HepG2 (cell line): Measurements from ENCODE around the gene C5. TPM values are rescaled to one million over a fixed set of nuclear protein-coding genes. Genes with fewer than 3 reads are reported as not detected.

Source experiments
- ATAC-seq: fragments of 200-7000 bp; cut with Tn5 transposase; 3 replicates; pipeline ENCODE4 v1.9.1; 2020; ENCODE audit warnings: mild to moderate bottlenecking, moderate library complexity
- BruUV-seq: library from RNA; stranded (reverse); fragments of 400-500 nt; replicated peaks from 2 replicates; lab custom pipeline; 2021; lab: Mats Ljungman, UMichigan
- CTCF ChIA-PET: fragments of 300-600 bp; formaldehyde crosslinking; extraction: SDS; loops from one replicate; lab custom pipeline; 2021; ENCODE audit warnings: low total read pairs, inconsistent platforms, low intra/inter-chr PET ratio; lab: Yijun Ruan, JAX
- POLR2A ChIA-PET: fragments of 350-600 bp; sonication (Branson Sonifier 250); formaldehyde crosslinking; loops from one replicate; lab custom pipeline; 2020; ENCODE audit warnings: antibody characterized with exemption, inconsistent platforms; lab: Yijun Ruan, JAX
- DNase-seq: peaks from one replicate; pipeline ENCODE4 v3.0.0-alpha.2; 2015; ENCODE audit warnings: low spot score
- FAIRE-seq: peaks from 3 replicates; lab custom pipeline; 2011; peaks lifted over from hg19 to GRCh38; lab: Jason Lieb, UNC
- H2AFZ ChIP-seq: one replicate; pipeline ENCODE4 v1.6.1; 2011; ENCODE audit warnings: low read length, inconsistent platforms
- H3K27ac ChIP-seq: fragments of 300-600 bp; 3 replicates; pipeline ENCODE4 v1.8.0; 2011; ENCODE audit warnings: mixed run types, mild to moderate bottlenecking, mixed read lengths, low read length, inconsistent platforms; ENCODE audit not compliant: insufficient read depth; ENCODE audit errors: extremely low read length
- H3K27me3 ChIP-seq, 2 experiments: fragments of 200-600 bp in 1 of 2; 2 replicates in 1 of 2; 3 replicates in 1 of 2; pipeline versions ENCODE4 v1.6.0 to v1.8.0; 2011; ENCODE audit warnings: low read length in 2 of 2, mild to moderate bottlenecking in 2 of 2, moderate library complexity in 2 of 2, inconsistent platforms in 1 of 2; ENCODE audit not compliant: insufficient read depth in 2 of 2, control insufficient read depth in 1 of 2
- H3K36me3 ChIP-seq, 2 experiments: fragments of 200-600 bp in 1 of 2; replicated peaks in 1 of 2; 2 replicates in 1 of 2; 3 replicates in 1 of 2; pipeline versions ENCODE4 v1.5.1 to v1.8.0; 2011; ENCODE audit warnings: low read length in 2 of 2, inconsistent platforms in 1 of 2; ENCODE audit not compliant: insufficient read depth in 2 of 2, control insufficient read depth in 1 of 2
- H3K4me1 ChIP-seq: 2 replicates; pipeline ENCODE4 v1.5.1; 2012; ENCODE audit warnings: low read length, inconsistent platforms; ENCODE audit not compliant: insufficient read depth
- H3K4me2 ChIP-seq: 2 replicates; pipeline ENCODE4 v1.6.0; 2011; ENCODE audit warnings: low read depth, low read length, inconsistent platforms
- H3K4me3 ChIP-seq, 3 experiments: fragments of 200-600 bp in 1 of 3; sonication (generic), shearing (Covaris generic) in 1 of 3; replicated peaks in 1 of 3; 2 replicates each; pipeline ENCODE4 v1.5.1; 2011 to 2016; ENCODE audit warnings: low read length in 3 of 3, inconsistent platforms in 2 of 3, low read depth in 2 of 3, mild to moderate bottlenecking in 2 of 3, control low read depth in 1 of 3, mixed read lengths in 1 of 3; ENCODE audit not compliant: insufficient read depth in 1 of 3
- H3K79me2 ChIP-seq: one replicate; pipeline ENCODE4 v1.6.1; 2011; ENCODE audit warnings: low read length, inconsistent platforms; ENCODE audit not compliant: insufficient read depth
- H3K9ac ChIP-seq: 2 replicates; pipeline ENCODE4 v1.6.0; 2011; ENCODE audit warnings: mild to moderate bottlenecking, low read depth, low read length, inconsistent platforms; ENCODE audit not compliant: insufficient read depth
- H3K9me3 ChIP-seq: 2 replicates; pipeline ENCODE4 v1.5.1; 2012; ENCODE audit warnings: mild to moderate bottlenecking, low read length
- H4K20me1 ChIP-seq: 2 replicates; pipeline ENCODE4 v1.6.0; 2011; ENCODE audit warnings: inconsistent platforms, mild to moderate bottlenecking, low read length, moderate library complexity; ENCODE audit not compliant: insufficient read depth
- CCAR2 ChIP-seq: fragments of 200-400 bp; formaldehyde crosslinking; optimal IDR thresholded peaks from 2 replicates; pipeline ENCODE3; 2018; ENCODE audit warnings: low read depth, mild to moderate bottlenecking, low read length, moderate library complexity
- DMAP1 ChIP-seq: IDR thresholded peaks from 2 replicates; pipeline ENCODE4 v1.6.1; 2016
- FOXO1 ChIP-seq: sonication (generic); formaldehyde crosslinking; IDR thresholded peaks from 2 replicates; pipeline ENCODE4 v1.4.0; 2020; ENCODE audit warnings: missing genetic modification reagents
- JUNB ChIP-seq: sonication (generic); formaldehyde crosslinking; IDR thresholded peaks from 2 replicates; pipeline ENCODE4 v1.8.0; 2022; ENCODE audit warnings: missing genetic modification reagents, mild to moderate bottlenecking, borderline replicate concordance
- MNT ChIP-seq: fragments of 450-650 bp; IDR thresholded peaks from 2 replicates; pipeline ENCODE4 v1.6.1; 2016
- SIX4 ChIP-seq: sonication (generic); formaldehyde crosslinking; IDR thresholded peaks from 2 replicates; pipeline ENCODE4 v1.4.0; 2020; ENCODE audit warnings: missing genetic modification reagents
- SMC3 ChIP-seq: IDR thresholded peaks from 2 replicates; pipeline ENCODE4 v1.6.1; 2011; ENCODE audit warnings: low read length, improper control_type of control experiment
- ZNF224 ChIP-seq: sonication (generic); formaldehyde crosslinking; IDR thresholded peaks from 2 replicates; pipeline ENCODE4 v1.5.0; 2020; ENCODE audit warnings: mild to moderate bottlenecking, missing genetic modification reagents
- ZNF260 ChIP-seq: sonication (generic); formaldehyde crosslinking; IDR thresholded peaks from 2 replicates; pipeline ENCODE4 v1.4.0; 2020; ENCODE audit warnings: missing genetic modification reagents, low read depth, mild to moderate bottlenecking, borderline replicate concordance
- ZNF326 ChIP-seq: sonication (generic); formaldehyde crosslinking; IDR thresholded peaks from 2 replicates; pipeline ENCODE4 v1.4.0; 2020; ENCODE audit warnings: missing genetic modification reagents, borderline replicate concordance
- ZNF33A ChIP-seq: sonication (generic); formaldehyde crosslinking; IDR thresholded peaks from 2 replicates; pipeline ENCODE4 v1.5.1; 2020; ENCODE audit warnings: missing genetic modification reagents, mild to moderate bottlenecking, moderate library complexity, borderline replicate concordance
- ZNF670 ChIP-seq: sonication (generic); formaldehyde crosslinking; IDR thresholded peaks from 2 replicates; pipeline ENCODE4 v1.8.0; 2022; ENCODE audit warnings: mild to moderate bottlenecking, missing genetic modification reagents, borderline replicate concordance
- ZNF713 ChIP-seq: sonication (generic); formaldehyde crosslinking; IDR thresholded peaks from 2 replicates; pipeline ENCODE4 v1.4.0; 2020; ENCODE audit warnings: mild to moderate bottlenecking, missing genetic modification reagents
- ZNF737 ChIP-seq: sonication (generic); formaldehyde crosslinking; IDR thresholded peaks from 2 replicates; pipeline ENCODE4 v1.5.0; 2020; ENCODE audit warnings: missing genetic modification reagents, mild to moderate bottlenecking, borderline replicate concordance
- WGBS: methylation state at CpG from one replicate; pipeline ENCODE4 v1.1.6; 2017; ENCODE audit warnings: low lambda C conversion rate; 5-methylcytosine and 5-hydroxymethylcytosine counted together
- in situ Hi-C: cut with HindIII; loops from 2 replicates; pipeline ENCODE4 v1.10.0; 2017; ENCODE audit warnings: low pct_unique_long_range_greater_than_20kb; ENCODE audit not compliant: extremely low pct_ligation_motif_present
- intact Hi-C: fragments of 100-400 bp; cut with micrococcal nuclease; formaldehyde crosslinking; loops from one replicate; pipeline ENCODE4 v1.10.0; 2022; ENCODE audit not compliant: unreplicated experiment
- polyA plus RNA-seq, 8 experiments: library from polyadenylated mRNA; depleted of rRNA in 3 of 8; stranded (reverse) in 7 of 8; unstranded in 1 of 8; fragments of >200 nt; fragmentation: Illumina TruSeq in 4 of 8; extraction: Trizol in 4 of 8; gene quantifications; 2 replicates each; pipeline versions ENCODE4 v1.2.1 to v1.2.3, GENCODE V29; 2011 to 2016; ENCODE audit warnings: low read depth in 4 of 8, missing spikeins in 1 of 8, mixed read lengths in 1 of 8; ENCODE audit not compliant: insufficient read depth in 1 of 8
- total RNA-seq, 5 experiments: library from RNA; depleted of rRNA; stranded (reverse); fragments of >200 nt; fragmentation: Illumina TruSeq; extraction: Trizol; gene quantifications; 2 replicates each; pipeline ENCODE4 v1.2.3, GENCODE V29; 2016; ENCODE audit warnings: low read depth in 1 of 5

The C5 gene
- total and polyA plus RNA-seq, 2 of the 13 experiments (the other 11 are each of a cell fraction or from before 2014, with no cell fraction given): 57.6 to 192 TPM

DNA sequence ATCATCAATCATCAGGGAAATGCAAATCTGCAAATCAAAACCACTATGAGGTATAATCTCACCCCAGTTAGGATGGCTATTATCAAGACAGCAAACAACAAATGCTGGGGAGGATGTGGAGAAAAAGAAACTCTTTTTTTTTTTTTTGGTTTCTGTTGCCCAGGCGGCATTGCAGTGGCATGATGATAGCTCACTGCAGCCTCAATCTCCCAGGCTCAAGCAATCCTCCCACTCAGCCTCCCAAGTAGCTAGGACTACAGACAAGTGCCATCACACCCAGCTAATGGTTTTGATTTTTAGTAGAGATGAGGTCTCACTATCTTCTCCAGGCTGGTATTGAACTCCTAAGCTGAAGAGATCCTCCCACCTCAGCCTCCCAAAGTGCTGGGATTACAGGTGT is 19.3 kb upstream of the C5 start:
- CTCF ChIA-PET: no interaction called here
- FAIRE-seq: no peak

DNA sequence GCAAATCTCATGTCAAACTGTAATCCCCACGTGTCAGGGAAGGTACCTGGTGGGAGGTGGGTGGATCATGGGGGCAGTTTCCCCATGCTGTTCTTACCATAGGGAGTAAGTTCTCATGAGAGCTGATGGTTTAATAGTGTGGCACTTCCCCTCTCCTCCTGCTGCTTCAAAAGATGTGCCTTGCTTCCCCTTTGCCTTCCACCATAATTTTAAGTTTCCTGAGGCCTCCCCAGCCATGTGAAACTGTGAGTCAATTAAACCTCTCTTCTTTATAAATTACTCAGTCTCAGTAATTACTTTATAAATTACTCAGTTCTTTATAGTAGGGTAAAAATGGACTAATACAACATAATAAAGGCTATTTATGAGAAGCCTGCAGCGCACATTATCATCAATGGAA is 17.6 kb upstream of the C5 start:
- FAIRE-seq (no peak), ATAC-seq (no peak), DNase-seq (no peak)
- no peak overlapping the region for H3K9ac ChIP-seq
- intact Hi-C loops: loop anchor here (10.0 kb wide), 1 partner anchor 313 kb away; no protein-coding TSS in a partner anchor
- H3K4me1 ChIP-seq: no peaks in the 10 kb centered on the region
- H3K4me2 ChIP-seq: no peak overlapping the region
- in situ Hi-C loops: no loop called here
- TF ChIP-seq MNT (peak; percentile 47), ZNF737 (no peak), ZNF713 (CRISPR knock-in tag) (no peak), ZNF224 (CRISPR knock-in tag) (no peak), DMAP1 (CRISPR knock-in tag) (no peak)
- no peak overlapping the region for H3K27ac ChIP-seq
- no peaks in the 10 kb centered on the region for H3K79me2 ChIP-seq
- POLR2A ChIA-PET: no interaction called here
- CTCF ChIA-PET: no interaction called here
- H2AFZ ChIP-seq: no peak overlapping the region
- BruUV-seq: no TSS peak
- no peak overlapping the region for H3K4me3 ChIP-seq
- WGBS: 55% methylated on average over 2 of the region's 2 CpGs
- peaks cover 12% of the 10 kb centered on the region; the same call in 1 of the 2 replicates for H3K9me3 ChIP-seq
- H3K36me3 ChIP-seq: no peaks in the 10 kb centered on the region
- no peaks in the 10 kb centered on the region for H3K27me3 ChIP-seq
- H4K20me1 ChIP-seq: no peaks in the 10 kb centered on the region

More for the DNA sequence above, 19.3 kb upstream of the C5 start:
- Histone ChIP-seq H3K4me2 (no peak overlapping the region), H3K79me2 (no peaks in the 10 kb centered on the region), H2AFZ (no peak overlapping the region), H3K27me3 (no peaks in the 10 kb centered on the region), H4K20me1 (no peaks in the 10 kb centered on the region), H3K9ac (no peak overlapping the region), H3K9me3 (peaks cover 12% of the 10 kb centered on the region; the same call in 1 of the 2 replicates), H3K27ac (no peak overlapping the region), H3K4me1 (peaks cover 14% of the 10 kb centered on the region), H3K4me3 (no peak overlapping the region), H3K36me3 (no peaks in the 10 kb centered on the region)
- DNase-seq (no peak), ATAC-seq (no peak)
- no TSS peak for BruUV-seq
- POLR2A ChIA-PET: no interaction called here
- in situ Hi-C loops: no loop called here
- 90% methylated on average over 1 of the region's 1 CpG for WGBS
- intact Hi-C loops: loop anchor here (10.0 kb wide), 1 partner anchor 315 kb away; no protein-coding TSS in a partner anchor
- TF ChIP-seq ZNF326 (CRISPR knock-in tag) (no peak), SMC3 (no peak), CCAR2 (no peak), JUNB (no peak), FOXO1 (CRISPR knock-in tag) (no peak), ZNF670 (CRISPR knock-in tag) (no peak), SIX4 (no peak), ZNF33A (CRISPR knock-in tag) (no peak), ZNF260 (CRISPR knock-in tag) (no peak)
